DMS79 treated with DMSO at 0.1 percent for 48 hours (cell line): ENCODE measurements around the gene LTB.

ENCODE experiments used
- DNase-seq: peaks from one replicate; lab custom pipeline; 2025; lab: John Stamatoyannopoulos, UW

Gene LTB, protein sequence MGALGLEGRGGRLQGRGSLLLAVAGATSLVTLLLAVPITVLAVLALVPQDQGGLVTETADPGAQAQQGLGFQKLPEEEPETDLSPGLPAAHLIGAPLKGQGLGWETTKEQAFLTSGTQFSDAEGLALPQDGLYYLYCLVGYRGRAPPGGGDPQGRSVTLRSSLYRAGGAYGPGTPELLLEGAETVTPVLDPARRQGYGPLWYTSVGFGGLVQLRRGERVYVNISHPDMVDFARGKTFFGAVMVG

DNA sequence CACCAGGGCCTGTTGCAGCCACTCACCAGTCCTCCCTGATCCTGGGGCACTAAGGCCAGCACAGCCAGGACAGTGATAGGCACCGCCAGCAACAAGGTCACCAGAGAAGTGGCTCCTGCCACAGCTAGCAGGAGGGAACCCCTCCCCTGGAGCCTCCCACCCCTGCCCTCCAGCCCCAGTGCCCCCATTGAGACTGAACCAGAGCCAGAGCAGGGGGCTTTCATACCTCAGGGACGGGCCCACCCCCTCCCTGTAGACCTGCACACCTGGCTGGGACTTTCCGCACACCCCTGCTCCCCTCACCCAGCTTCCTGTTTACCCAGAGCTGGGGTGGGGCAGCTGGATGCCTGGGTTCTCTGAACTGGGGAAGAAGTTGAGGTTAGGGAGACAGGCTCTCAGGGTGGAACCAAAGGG, at the start of gene LTB:
Gene LTB, minus strand, starts transcription at position 195 of the 414 bp plus-strand sequence. Its CDS starts 7 bp downstream, at position 188.
- no peak for DNase-seq

DNA sequence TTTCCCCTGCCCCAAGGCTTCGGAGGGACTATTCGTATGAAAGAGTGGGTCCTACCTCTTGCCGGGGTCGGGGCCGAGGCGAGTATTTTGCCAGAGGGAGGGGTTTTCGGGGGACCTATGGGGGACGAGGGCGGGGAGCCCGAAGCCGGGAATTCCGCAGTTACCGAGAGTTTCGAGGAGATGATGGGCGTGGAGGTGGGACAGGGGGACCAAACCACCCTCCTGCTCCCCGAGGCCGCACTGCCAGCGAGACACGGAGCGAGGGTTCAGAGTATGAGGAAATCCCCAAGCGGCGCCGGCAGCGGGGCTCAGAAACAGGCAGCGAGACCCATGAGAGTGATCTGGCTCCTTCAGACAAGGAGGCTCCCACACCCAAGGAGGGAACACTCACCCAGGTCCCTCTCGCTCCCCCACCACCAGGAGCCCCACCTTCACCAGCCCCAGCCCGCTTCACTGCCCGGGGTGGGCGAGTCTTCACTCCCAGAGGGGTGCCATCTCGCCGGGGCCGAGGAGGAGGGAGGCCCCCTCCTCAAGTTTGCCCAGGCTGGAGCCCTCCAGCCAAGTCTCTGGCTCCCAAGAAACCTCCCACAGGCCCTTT, 49.6 kb upstream of the LTB start:
- DNase-seq, result no peak

DNA sequence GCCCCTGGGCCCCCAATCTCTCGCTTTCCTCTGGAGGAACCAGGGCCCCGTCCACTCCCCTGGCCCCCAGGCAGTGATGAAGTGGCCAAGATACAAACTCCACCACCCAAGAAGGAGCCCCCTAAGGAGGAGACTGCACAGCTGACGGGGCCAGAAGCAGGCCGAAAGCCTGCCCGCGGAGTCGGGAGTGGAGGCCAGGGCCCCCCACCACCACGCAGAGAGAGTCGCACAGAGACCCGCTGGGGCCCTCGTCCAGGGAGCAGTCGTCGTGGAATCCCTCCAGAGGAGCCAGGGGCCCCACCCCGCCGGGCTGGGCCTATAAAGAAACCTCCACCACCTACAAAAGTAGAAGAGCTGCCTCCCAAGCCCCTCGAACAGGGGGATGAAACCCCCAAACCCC, 49.0 kb upstream of the LTB start:
- DNase-seq, result no peak

DNA sequence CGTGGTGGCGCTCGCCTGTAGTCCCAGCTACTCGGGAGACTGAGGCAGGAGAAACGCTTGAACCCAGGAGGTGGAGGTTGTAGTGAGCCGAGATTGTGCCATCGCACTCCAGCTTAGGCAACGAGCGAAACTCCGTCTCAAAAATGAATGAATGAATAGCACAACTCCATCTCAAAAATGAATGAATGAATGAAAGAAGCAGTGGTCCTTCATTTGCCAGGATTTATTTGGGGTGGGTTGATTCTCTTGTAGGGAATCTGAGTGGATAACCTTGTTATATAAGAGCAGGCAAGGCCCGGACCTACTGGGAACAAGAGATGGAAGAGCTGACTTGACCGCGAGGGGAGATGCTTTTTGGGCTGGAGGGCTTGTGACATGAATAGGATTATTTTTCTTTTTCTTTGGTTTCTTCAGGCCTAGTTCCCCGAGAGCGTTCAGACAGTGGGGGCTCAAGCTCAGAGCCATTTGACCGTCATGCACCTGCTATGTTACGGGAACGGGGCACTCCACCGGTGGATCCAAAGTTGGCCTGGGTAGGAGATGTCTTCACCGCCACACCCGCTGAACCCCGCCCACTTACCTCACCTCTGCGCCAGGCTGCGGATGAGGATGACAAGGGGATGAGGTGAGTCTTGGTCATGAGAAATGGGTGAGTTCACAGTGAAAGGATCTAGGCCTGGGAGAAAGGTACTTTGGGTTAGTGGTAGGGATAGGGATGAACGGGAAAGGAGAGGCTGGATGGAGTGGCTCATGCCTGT, 48.1 kb upstream of the LTB start:
- no peak for DNase-seq

DNA sequence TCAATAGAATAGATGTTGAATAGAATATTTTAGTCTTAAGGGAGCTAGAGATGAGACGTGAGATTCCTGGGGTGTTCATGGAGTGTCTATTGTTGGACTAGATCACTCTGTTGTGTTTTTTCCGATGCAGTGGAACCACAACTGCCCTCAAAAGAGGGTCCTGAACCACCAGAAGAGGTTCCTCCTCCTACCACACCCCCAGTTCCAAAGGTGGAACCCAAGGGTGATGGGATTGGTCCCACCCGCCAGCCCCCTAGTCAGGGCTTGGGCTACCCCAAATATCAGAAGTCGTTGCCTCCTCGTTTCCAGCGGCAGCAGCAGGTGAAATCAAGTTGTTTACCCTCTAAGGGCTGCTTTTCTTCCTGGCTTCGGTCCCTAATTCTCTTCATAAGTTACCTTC, 46.8 kb upstream of the LTB start:
- DNase-seq, result no peak

DNA sequence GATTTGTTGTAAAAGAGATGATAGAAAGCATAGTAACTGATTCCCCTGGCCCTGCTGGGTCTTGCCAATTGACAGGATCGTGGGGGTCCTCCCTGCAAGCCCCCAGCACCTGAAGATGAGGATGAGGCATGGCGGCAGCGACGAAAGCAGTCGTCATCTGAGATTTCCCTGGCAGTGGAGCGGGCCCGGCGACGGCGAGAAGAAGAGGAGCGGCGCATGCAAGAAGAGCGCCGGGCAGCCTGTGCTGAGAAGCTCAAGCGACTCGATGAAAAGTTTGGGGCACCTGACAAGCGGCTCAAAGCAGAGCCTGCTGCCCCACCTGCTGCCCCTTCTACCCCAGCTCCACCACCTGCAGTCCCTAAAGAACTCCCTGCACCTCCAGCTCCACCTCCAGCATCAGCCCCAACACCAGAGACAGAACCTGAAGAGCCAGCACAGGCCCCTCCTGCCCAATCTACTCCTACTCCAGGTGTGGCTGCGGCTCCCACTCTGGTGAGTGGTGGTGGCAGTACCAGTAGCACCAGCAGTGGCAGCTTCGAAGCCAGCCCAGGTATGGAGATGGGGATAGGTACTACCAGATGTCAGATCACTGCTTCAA, 45.6 kb upstream of the LTB start:
- DNase-seq, result no peak

DNA sequence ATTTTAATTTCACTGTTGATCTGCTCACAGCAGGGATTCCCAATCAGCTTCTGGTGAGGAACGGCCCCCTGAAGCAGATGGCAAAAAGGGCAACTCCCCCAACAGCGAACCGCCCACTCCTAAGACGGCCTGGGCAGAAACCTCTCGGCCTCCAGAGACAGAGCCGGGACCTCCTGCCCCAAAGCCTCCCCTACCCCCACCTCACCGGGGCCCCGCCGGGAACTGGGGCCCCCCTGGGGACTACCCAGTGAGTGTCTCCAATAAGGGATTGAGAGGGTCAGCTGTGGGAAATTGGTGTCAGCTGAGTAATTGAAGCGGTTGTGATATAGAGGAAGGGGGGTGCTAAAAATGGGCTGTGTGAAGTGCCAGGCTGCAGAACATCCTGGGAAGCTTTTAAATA, 44.7 kb upstream of the LTB start:
- DNase-seq, result no peak

DNA sequence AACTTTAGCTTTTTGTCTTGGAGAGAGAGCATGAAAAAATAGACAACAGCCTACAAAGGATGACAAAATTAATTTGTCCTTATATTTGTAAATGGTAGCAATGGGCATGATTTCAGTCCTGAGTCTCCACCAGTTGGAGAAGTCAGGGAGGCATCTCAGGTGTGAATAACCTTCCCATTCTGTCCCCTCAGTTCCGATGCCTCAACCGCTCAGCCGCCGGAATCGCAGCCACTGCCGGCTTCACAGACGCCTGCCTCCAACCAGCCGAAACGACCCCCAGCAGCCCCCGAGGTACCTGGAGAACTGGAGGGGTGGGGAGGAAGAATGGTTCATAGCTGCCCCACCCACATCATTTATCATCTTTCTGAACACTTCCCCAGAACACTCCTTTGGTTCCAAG, 41.8 kb upstream of the LTB start:
- DNase-seq, result no peak

DNA sequence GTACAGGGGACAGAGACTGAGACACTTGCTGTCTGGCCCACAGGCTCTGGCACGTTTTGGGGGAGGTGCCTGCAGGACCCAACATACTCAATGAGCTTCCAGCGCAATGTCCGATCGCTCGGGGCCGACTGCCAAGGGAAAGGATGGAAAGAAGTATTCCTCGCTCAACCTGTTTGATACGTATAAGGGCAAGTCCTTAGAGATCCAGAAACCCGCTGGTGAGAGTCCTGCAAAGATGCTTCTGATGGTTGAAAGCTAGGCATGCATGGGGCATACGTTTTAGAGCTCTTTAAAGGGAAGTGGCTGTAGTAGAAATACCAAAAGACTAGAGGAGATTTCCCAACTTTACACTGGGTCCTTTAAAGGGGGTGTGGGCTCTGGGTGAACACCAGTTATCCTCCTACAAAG, 40.5 kb upstream of the LTB start:
- DNase-seq, result no peak

DNA sequence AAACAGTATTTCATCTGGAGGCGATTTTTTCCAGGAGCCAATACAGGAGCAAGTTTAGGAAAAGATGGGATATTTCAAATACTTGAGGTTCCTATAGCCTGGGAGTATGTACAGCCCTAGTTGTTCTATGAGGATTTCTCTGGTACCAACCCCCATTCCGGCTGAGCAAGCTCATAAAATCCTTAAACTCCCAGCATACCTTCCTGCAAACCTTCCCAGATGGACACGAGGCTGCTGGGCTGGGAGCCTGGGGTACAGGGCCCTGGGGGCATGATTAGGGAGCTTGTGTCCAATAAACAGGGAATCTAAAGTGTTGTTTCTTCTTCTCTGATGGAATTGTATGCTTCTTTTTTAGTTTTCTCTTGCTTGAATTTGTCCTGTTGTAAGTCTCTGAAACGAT, 39.8 kb upstream of the LTB start:
- DNase-seq, result no peak

DNA sequence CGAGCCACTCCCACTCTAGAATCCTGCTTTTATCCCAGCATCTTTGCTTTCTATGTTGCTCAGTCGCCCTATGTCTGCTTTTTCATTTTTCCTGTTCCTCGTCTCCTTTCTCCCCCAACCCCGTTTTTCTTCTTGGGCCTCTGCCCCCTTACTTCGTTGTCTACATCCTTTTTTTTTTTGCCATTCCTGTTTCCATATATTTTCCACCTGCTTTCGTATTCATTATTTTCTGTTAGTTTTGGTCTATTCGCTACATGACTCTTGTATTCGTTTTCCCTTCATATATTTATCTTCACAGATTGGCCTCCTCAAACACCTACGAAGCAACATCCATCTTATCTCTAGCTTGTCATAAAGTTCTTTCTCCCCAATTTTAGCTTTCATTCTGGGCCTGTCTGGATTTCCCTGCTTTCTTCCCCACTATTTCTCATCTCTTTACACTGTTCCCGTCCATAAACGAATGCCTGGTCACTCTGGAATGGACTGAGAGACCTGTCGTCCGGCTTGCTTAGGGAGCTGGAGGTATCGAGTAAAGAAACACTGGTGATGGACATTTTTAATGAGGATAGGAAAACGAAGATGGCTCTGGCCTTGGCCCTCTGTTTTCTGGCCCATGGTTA, 39.2 kb upstream of the LTB start:
- no peak for DNase-seq

DNA sequence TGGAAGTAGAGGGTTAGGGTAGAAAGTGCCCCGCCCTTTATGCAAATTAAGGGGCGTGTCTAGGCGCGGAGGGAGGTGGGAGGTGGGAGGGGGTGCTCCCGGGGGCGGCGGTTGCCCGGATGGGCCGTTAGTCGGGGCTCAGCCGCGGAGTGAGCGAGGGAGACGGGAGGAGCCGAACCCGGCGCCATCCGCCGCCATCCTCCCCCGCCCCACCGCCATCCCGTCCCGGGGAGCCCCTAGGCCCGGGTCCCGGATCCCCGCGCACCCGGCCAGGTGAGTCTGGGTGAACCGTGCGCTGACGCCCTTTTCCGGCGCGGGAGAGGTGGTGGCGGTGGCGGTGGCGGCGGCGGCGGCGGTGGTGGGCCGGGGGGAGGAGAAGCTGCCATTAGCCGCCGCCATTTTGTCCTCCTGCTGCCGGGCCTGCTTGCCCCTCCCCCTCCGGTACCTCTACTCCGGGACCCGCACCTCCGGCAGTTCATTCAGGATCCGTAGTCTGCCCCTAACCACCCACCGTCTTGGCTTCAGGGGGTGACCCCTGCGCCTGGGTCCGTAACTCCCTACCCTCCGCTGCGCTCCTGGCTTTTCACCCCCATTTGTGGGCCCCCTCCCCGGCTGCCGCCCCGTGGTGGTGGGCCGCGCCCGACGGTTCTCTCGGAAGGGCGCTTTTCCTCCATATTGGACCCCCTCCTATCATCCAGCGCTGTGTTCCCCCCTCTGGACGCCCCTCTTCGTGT, 38.5 kb upstream of the LTB start, which contains the start of gene PRRC2A:
Gene PRRC2A, plus strand, starts transcription at position 130 of the 734 bp plus-strand sequence. CDS start 2,075 bp downstream, outside the sequence.
- peak; percentile 75 for DNase-seq

DNA sequence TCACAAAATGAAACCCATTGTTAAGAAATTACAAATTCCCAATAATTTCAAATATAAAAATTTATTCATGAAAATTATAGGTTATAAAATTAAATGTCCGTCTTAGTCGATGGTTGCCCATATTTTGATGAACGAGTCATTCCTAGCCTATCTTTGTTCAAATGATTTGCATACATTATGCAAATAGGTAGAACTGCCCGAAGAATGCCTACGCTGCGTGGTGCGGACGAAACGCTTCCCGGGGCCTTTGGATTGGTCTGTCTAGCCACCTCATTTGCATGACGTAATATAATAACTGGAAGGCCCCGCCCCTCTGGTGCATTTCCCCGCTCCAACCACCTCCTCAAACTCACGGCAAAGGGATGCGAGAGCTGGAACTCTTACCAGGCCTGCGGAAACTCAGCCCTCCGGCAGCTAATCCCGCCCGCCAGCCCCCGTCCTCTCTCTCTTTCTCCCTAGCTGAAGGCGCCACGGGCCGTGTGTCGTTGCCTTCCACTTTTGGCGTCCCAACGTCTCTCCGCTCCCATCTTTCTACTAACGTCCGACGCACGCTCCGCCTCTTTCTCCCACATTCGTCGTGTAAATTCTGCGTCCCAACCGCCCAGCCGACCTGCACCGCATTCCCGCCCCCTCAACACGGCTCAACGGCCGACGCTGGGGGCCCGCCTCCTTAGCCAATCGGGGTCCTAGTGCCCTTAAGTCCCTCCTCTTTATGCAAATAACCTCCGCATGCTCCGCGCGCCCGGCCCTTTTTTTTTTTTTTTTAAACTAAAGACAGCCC, 37.8 kb upstream of the LTB start:
- DNase-seq, result peak; percentile 97

DNA sequence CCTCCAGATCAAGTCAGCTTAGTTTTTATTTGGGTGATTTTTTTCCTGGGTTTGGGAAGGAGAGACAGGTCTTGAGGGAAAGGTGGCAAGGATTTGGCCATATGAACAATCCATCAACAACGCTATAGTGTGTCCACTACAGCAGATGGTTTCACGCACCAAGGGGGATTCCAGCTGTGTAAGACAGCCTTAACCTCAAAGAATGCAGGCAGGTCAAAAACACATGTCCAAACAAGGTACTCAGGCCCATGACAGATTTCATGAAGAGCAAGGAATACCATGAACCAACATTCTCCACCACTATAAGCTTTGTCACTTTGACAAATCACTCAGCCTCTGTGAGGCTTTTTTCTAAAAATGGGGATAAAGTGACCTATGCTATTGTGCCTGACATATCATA, 34.8 kb upstream of the LTB start:
- DNase-seq, result no peak

DNA sequence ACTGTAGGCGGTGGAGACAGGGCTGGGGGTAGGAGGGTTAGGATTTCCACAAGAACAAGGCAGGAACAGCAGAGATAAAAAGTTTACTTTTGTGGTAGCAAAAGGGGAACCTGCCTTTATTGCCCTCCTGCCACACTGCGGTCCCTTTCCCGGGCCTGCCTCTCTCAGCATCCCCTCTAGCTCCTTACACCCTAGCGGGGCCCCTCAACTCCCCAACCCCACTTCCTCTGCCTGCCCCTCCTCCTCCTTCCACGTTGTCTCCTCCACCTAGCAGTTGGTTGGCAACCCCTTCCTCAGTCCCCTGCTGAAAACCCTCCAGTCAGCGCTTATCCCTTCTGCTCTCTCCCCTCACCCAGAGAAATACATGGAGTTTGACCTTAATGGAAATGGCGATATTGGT, 33.5 kb upstream of the LTB start:
- DNase-seq, result no peak

DNA sequence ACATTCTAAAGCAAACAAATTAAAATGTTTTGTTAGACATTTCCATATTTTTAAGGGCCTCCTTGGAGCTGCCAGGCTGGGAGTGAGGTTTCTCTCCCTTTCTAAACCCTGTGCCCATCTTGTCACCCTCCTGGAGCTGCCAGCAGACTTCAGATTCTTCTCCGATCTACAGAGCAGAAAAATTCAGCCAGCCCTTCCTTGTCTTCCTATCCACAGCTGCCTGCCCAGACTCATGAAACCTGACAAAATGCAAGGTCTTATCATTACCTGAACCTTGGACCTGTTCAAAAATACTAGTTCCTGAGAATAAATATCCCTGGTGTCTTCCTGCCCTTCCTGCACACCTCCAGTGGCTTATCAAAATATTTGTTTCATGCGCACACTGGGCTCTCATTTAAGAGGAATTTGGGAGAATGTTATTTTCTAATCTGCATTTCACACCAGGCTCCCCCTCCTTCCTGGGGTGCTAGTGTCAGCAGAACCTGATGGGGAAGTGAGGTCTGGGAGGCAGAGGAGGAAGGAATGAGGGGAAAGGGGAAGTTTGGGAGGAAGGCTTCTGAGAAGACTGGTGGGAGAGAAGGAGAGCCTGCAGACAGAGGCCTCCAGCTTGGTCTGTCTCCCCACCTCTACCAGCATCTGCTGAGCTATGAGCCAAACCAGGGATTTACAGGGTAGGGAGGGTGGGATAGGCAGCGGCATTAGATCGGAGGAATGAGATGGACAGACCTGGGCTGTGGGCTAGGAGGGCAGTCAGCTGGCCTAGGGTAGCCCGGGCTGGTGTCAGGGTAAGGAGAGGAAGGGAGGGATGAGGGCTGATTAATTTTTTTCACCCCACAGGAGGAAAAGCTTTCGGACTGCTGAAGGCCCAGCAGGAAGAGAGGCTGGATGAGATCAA, 32.7 kb upstream of the LTB start, which contains the start of gene AIF1:
Gene AIF1, plus strand, starts transcription at position 551 of the 895 bp plus-strand sequence. Its CDS starts 96 bp downstream, at position 647.
- DNase-seq, result no peak

DNA sequence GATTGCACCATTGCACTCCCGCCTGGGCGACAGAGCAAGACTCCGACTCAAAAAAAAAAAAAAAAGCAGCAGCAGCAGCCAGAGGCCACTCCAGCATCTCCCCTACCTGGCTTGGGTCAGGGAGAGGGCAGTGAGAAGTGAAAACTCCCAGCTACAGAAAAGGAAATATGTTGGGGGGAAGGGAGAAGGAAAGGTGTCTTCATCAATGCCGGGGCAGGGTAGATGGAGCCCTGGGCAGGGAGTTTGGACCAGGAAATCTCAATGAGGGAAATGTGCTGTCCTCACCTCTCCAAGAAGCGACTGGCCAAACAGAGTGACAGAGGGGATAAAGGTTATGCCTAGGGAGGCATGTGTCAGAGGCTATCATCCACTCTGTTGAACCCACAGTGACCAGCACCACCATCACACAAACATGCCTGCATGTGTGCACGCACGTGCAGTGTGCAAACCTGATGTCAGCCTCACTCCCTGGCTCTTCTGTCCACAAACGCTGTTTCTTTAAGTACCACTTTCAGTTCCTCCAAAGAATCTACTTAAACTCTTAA, 31.9 kb upstream of the LTB start:
- DNase-seq, result no peak

DNA sequence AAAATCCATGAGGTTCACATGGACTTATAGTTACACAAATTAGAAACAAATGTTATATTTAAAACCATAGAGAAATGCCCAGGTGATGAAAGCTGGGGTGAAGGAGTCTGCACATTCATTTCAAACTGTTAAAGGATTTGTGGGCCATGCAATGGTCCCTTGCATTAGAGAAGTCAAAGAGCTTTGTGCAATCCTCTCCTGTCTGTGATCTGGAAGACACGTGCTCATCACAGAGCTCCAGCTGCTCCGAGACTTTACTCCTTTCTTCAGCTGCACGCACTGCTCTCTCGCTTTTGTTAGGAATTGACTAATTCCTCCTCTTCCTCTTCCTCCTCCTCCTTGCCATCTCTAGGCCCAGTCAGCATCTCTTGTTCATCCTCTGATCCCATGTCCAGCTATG, 28.7 kb upstream of the LTB start:
- DNase-seq, result no peak
